D341Med (cell line): ENCODE results near the gene EFCAB8.
"Not testable (repeated sequence)": the region's sequence is repeated elsewhere in the genome, so short reads cannot be mapped to it uniquely, and the experiment has no call there.

Experiments
- DNase-seq: peaks from one replicate; pipeline ENCODE4 v3.0.0; 2012; ENCODE audit warnings: low spot score

The EFCAB8 gene

GRCh38 chr20:32957459-32957858 lies 98.7 kb downstream of the EFCAB8 start:
- DNase-seq, result no peak

- no peak for DNase-seq
These were observed 99.9 kb downstream of the EFCAB8 start for GRCh38 chr20:32958574-32958973.

- no peak for DNase-seq
These were observed 100.9 kb downstream of the EFCAB8 start for GRCh38 chr20:32959351-32960221.

- peak; percentile 14 for DNase-seq
These were observed 101.4 kb downstream of the EFCAB8 start for GRCh38 chr20:32960222-32960518.

- DNase-seq, result peak; percentile 13
These were observed 102.4 kb downstream of the EFCAB8 start for GRCh38 chr20:32960849-32961731.

- DNase-seq, result peak; percentile 12
These were observed 103.3 kb downstream of the EFCAB8 start for GRCh38 chr20:32962053-32962452.

GRCh38 chr20:32962646-32963045 lies 103.9 kb downstream of the EFCAB8 start:
- DNase-seq, result not testable (repeated sequence)

GRCh38 chr20:32963176-32963575 lies 104.5 kb downstream of the EFCAB8 start:
- DNase-seq, result peak; percentile 14

- no peak for DNase-seq
These were observed 105.9 kb downstream of the EFCAB8 start for GRCh38 chr20:32964575-32964974.

- DNase-seq, result no peak
These were observed 106.4 kb downstream of the EFCAB8 start for GRCh38 chr20:32965115-32965514.

GRCh38 chr20:32965581-32966373 lies 107.1 kb downstream of the EFCAB8 start:
- peak; percentile 11 for DNase-seq

GRCh38 chr20:32966382-32966781 lies 107.7 kb downstream of the EFCAB8 start:
- no peak for DNase-seq

GRCh38 chr20:32966881-32967781 lies 108.4 kb downstream of the EFCAB8 start:
- DNase-seq, result peak; percentile 18

GRCh38 chr20:32967961-32968457 lies 109.3 kb downstream of the EFCAB8 start:
- DNase-seq, result no peak

GRCh38 chr20:32968478-32969241 lies 109.9 kb downstream of the EFCAB8 start:
- peak; percentile 35 for DNase-seq

GRCh38 chr20:32969356-32970114 lies 110.8 kb downstream of the EFCAB8 start:
- peak; percentile 24 for DNase-seq

- DNase-seq, result peak; percentile 14
These were observed 111.6 kb downstream of the EFCAB8 start for GRCh38 chr20:32970115-32970972.

GRCh38 chr20:32970973-32971300 lies 112.2 kb downstream of the EFCAB8 start:
- peak; percentile 17 for DNase-seq
